HL-60/S4 treated with phorbol 12-myristate 13-acetate at 8.2 ng/mL for 4 days and 3 days (cell line): ENCODE data around the gene PGC.
"Not testable (repeated sequence)": the region's sequence is repeated elsewhere in the genome, so short reads cannot be mapped to it uniquely, and the experiment has no call there.

Experiments used
- in situ Hi-C: fragments of 300-500 bp; cut with MboI; formaldehyde crosslinking; loops from 2 replicates; pipeline ENCODE4 v1.15.0; 2022; ENCODE audit warnings: low sequenced_read_pairs

The PGC gene

DNA sequence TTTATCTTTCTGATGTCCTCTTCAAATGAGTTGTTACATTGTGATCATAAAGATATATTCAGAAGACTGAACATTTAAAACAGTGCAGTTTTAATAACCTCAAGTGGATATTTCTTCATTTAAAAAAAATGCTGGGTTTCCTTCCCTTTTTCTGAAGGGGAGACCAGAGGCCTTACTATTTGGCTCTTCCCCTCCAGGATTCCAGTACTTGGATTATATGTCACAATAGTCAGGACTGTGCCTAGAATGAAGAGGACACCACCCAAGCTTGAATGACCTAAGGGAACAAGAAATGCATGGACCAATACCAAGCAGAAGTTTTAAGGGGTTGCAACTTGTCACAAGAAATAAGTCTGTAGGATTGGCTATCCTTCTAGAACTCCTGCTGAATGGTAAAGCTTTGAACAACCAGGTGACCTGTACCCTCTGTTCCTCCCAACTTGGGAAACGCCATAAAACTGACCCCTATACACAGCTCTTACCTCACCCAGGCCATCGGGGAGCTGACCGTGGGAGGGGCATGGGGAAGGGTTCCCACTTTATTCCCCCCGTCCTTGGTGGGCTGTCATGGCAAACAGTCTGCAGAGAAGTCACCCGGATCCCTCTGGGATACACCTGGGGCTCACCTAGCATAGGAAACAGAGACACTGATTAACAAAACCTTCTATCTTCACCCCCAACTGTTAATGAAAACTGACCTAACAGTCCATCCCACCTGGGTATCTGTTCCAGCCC lies 30.5 kb upstream of the PGC start:
- in situ Hi-C loops = no loop called here

DNA sequence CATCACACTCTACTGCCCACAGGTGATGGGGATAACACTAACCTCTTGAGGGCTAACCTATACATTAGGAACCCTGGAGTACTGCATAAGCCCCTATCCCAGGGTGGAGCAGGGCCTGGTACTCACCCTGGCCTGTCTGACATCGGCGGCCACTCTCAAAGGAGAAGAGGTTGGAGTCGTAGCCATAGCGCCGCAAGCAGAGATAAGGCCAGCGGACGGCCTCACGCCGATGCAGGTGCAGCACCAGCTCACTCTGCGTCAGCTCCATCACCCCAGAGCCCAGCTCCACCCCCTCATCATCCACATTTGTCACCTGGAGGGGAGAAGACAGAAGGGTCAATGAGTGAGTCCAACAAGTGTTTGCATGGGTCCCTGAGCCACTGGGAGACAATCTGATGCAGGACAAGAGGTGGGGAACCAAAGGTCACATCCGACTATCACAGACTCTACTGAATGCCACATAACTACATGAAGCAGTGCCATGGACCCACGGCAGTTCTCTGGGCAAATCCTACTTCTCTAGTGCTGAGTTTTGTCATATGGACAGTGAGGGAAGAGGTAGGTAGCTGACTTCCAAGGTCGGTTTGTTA lies 28.2 kb upstream of the PGC start:
- in situ Hi-C loops = no loop called here

- in situ Hi-C loops = no loop called here
Measured at GRCh38 chr6:41774841-41775240, 27.6 kb upstream of the PGC start.

DNA sequence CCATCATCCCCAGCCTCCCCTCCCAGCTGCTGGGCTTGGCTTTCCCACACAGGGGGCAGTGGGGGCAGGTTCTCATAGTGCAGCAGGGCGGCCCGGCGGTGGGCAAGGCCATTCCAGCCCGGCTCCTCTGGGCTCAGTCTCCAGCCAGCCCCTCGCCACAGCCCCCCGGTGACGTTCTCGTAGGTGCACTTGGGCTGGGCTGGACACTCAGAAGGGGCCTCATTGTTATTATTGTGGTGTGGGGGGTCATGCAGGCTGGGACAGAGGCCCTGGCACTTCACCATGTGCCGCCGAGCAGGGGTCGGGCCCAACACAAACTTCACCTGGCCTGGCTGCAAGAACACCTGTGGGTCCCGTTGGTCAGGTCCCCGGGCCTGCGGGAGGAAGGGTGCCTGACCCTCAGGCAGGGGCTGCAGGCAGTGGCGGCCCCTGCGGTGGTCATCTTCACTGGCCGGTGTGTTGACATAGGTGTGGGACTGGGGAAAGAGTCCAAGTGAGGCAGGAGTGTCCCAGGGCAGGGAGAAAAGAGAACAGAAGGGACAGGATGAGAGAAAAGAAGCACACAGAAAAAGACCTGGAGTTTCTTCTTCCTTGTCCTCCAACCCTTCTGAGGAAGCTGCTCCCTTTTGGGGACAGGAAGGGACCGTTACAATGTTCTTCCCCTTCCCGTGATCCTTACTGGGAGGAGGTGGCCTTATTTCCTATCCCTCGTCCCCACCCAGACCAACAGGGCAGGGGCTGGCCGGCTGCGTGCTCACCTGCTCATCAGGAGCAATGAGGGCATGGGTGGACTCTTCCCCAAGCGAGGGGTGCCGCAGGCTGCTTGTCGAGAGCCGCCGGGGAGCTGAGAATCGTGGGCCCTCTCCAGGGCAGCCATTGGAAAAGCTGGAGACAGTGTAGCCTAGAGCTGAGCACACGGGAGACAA lies 24.1 kb upstream of the PGC start:
- in situ Hi-C loops = no loop called here

DNA sequence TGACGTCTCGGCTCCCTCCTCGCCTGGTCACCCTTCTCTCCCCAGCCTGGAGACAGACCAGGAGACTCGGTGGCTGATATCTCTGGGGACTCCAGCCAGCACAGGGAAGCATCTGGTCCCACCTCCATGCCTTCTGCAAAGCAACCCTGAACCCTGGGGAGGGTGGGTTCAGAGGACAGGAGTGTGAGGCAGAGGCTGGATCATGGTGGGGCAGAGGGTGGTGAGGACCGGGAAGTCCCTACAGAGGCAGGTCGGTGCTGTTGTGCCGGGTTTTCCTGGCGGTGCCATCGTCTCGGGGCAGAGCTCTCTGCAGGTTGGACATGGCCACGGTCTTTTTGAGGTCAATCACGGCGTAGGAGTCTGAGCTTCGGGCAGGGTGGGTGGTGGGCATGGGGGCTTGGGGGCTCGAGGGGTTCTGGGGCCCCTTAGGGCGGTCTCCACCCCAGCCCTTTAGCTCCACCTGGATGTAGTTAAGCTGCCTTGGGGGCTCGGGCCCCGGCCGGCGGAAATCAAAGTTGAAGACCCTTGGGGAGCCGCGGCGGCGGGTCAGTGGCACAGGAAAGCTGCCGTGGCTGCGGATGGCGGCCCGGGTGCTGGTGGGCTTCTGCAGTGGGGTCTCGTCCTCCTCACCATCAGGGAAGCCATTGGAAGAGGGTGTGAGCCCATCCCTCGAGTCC lies 23.3 kb upstream of the PGC start:
- in situ Hi-C loops = no loop called here

DNA sequence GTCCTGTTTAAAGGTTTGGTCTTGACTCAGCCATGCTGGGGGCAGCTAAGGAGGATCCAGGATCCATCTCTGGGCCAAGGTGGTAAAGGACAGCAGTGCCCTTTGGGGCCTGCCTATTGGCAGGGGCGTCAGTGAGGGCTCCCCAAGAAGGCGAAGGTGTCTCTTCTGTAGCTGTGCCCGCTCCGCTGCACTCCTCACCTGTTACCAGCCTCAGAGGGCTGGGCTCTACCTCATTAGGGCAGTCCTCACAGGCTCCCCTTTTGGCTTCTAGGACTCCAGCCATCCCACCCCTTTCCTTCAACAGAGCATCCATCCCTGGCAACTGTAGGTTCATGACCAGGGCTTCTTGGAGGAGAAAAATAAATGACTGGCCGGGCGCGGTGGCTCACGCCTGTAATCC lies 22.2 kb upstream of the PGC start:
- in situ Hi-C loops = no loop called here

GRCh38 chr6:41768545-41769308 lies 21.5 kb upstream of the PGC start:
- in situ Hi-C loops = no loop called here

- in situ Hi-C loops = no loop called here
Measured at GRCh38 chr6:41767112-41767833, 20.1 kb upstream of the PGC start.

DNA sequence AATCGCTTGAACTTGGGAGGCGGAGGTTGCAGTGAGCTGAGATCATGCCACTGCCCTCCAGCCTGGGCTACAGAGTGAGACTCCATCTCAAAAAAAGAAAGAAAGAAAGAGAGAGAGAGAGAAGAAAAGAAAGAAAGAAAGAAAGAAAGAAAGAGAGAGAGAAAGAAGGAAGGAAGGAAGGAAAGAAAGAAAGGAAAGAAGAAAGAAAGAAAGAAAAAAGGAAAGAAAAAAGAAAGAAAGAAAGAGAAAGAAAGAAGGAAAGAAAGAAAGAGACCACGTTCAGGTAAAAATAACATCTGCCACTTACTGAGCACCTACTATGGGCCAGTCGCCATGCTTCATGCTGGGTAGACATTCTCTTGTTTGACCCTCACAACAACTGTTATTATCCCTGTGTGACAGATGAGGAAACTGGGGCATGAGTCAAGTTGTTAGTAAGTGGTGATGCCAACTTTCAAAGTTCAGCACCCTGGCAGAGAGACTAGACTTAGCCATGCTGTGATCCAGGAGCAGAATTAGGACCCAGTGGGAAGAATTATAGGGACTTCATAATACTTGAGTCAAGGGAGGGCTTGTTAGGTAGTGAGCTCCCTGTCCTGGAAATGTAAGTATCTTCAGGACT lies 19.0 kb upstream of the PGC start:
- in situ Hi-C loops = not testable (repeated sequence)

DNA sequence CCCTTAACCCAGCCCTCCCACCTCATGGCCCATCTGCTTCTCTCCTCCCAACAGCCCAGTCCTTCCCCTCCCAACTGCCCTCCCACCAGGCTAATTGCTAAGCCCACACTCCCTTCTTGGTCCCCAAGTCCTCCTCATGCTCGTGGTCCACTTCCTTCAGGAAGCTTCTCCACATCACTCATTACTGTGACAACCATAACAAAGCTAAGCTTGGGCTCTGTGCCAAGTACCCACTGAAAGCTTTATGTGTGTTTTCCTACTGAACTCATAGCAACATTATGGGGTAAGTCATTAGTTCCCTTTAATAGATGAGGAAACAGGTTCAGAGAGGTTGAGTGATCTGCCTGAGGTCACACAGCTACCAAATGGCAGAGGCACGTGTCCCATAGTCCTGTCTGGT lies 16.3 kb upstream of the PGC start:
- in situ Hi-C loops = no loop called here

GRCh38 chr6:41759905-41760579 lies 12.8 kb upstream of the PGC start:
- in situ Hi-C loops = no loop called here

DNA sequence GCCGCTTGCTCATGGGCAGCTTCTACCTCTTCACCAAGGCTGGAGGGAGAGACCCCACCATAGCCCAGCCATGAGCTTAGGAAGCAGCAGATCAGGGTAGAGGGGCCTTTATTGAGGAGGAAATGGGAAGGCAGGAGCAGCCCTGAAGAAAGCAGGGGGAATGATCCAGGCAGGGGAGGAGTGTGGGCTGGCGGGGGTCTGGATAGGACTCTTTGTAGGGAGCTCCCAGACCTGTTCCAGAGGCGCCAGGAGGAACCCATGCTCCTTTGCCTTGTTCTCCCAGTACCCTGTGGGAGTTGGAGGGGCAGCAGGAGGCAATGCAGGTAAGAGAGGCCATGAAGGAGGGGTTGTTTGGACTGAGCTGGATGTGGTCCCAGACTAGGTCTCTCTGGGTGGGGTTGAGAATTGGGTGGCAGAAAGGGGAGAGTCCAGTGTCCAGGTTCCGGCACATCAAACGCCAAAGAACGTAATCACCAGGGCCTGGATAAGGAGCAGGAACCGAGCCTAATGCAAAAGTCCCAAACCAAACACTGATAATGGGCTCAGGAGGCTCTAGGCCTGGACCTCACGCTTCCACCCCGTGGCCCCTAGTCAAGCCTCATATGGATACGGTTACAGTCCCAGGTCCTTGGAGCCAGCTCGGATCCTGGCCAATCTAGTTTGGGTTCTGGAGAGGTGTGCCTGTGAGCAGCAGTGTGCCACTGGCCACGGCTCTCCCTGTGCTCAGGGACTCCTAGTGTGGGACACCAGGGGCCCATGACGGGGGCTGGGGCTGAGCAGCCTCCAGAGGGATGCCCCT lies 12.1 kb upstream of the PGC start:
- in situ Hi-C loops = no loop called here

GRCh38 chr6:41758641-41759035 lies 11.4 kb upstream of the PGC start:
- in situ Hi-C loops = no loop called here

DNA sequence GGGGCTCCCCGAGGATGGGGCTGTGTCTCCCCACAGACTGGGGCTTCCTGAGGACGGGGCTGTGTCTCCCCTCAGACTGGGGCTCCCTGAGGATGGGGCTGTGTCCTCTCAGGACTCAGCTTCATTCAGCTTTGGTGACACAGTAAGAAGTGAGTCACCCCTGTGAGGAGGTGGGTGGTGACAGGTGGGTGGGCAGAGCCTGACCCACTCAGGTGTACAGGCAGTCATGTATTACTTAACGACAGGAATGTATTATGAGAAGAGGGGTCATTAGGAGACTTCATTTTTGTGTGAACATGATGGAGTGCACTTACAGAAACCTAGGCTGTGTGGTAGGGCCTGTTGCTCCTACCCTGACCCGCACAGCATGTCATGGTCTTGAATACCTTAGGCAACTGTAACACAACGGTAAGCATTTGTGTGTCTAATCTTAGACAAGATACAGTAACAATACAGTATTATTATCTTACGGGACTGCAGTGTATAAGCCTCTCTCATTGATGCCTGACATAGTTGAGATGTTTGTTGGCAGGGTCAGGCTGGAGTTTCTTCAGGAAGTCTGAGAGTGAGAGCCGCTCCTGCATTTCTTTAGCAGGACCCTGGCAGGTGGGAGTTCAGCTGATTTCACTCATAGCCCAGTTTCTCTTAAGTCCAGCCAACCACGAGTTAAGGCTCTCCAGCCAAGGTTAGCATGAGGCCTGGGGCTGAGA lies 10.9 kb upstream of the PGC start:
- in situ Hi-C loops = no loop called here

DNA sequence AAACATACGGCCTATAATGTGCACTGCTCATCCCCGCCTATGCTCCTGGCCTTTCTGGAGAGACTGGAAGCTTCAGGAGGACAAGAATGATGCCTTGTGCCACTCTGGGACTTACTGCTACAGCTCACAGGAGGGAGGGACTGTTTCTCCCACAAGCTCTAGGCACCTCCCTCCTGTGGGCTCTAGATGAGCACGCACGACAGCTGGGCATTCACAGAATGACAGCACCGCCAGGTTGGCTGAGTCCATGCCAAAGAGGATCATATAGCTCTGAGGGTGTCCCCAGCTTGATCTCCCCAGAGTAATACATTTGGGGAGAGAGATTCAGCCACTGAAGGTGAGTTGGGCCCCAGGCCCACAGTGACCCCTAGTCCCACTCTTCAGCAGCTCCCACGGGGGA lies 10.1 kb upstream of the PGC start:
- in situ Hi-C loops = no loop called here

GRCh38 chr6:41756354-41756753 lies 9.2 kb upstream of the PGC start:
- in situ Hi-C loops = no loop called here

GRCh38 chr6:41755895-41756294 lies 8.7 kb upstream of the PGC start:
- in situ Hi-C loops = no loop called here
